Mucosa of rectum (tissue), 2 donors: ENCODE measurements around the gene STK39.

ENCODE experiments used
- H3K27ac ChIP-seq, 2 donors: one replicate each; pipeline ENCODE4 v1.7.0; 2013; ENCODE audit warnings: inconsistent platforms in 2 of 2, low read depth in 2 of 2, low read length in 2 of 2
- H3K27me3 ChIP-seq, 2 donors: one replicate each; pipeline ENCODE4 v1.7.0; 2013; ENCODE audit warnings: low read length in 2 of 2; ENCODE audit not compliant: control insufficient read depth in 2 of 2, insufficient read depth in 2 of 2
- H3K36me3 ChIP-seq, 2 donors: one replicate each; pipeline ENCODE4 v1.7.0; 2013; ENCODE audit warnings: low read length in 2 of 2; ENCODE audit not compliant: control insufficient read depth in 2 of 2, insufficient read depth in 2 of 2
- H3K4me1 ChIP-seq, 2 donors: one replicate each; pipeline ENCODE4 v1.7.0; 2013; ENCODE audit warnings: low read length in 2 of 2, mild to moderate bottlenecking in 1 of 2; ENCODE audit not compliant: control insufficient read depth in 2 of 2, insufficient read depth in 2 of 2
- H3K4me3 ChIP-seq, 2 donors: one replicate each; pipeline ENCODE4 v1.7.0; 2013; ENCODE audit warnings: low read length in 2 of 2
- H3K9ac ChIP-seq, 2 donors: one replicate each; pipeline ENCODE4 v1.7.0; 2013; ENCODE audit warnings: low read length in 2 of 2, low read depth in 1 of 2, mild to moderate bottlenecking in 1 of 2
- H3K9me3 ChIP-seq, 2 donors: one replicate each; pipeline ENCODE4 v1.7.0; 2013; ENCODE audit warnings: low read length in 2 of 2; ENCODE audit not compliant: control insufficient read depth in 2 of 2
- donor health status: healthy.
- donor health status: Normal muscosa, but diverticular disease.

The STK39 gene

DNA sequence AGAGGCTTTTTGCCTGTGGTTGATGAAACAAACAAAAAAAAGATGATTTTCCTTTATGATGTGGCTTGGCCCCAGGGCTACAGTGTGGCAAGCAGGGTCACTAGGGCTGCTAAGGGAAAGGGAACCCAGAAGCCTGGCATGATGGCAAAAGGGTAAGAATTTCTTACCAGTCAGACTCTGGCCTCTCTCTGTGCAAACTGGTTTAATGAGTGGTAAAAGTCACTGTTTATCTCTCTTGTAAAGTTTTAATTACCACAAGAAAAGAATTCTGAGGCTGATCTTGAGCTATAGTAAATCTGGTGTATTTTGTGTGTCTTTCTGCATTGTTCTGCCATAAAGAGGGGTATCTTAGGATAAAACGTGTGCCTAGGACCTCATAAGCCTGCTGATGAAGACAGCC is 275.4 kb downstream of the STK39 start:
- peaks cover 0 to 6% of the 10 kb centered on the region in 2 donors for H3K4me1 ChIP-seq
- H3K27ac ChIP-seq, result no peak overlapping the region
- H3K27me3 ChIP-seq, result no peaks in the 10 kb centered on the region
- no peak overlapping the region for H3K4me3 ChIP-seq
- no peak overlapping the region for H3K9ac ChIP-seq
- H3K9me3 ChIP-seq, result no peaks in the 10 kb centered on the region
- no peaks in the 10 kb centered on the region for H3K36me3 ChIP-seq

- Histone ChIP-seq H3K27ac (no peak overlapping the region), H3K27me3 (no peaks in the 10 kb centered on the region), H3K36me3 (peaks cover 0 to 14% of the 10 kb centered on the region in 2 donors), H3K9me3 (no peaks in the 10 kb centered on the region), H3K9ac (no peak overlapping the region), H3K4me1 (peaks cover 0 to 6% of the 10 kb centered on the region in 2 donors), H3K4me3 (no peak overlapping the region)
Observed at GRCh38 chr2:167966937-167967913, 280.2 kb downstream of the STK39 start.

DNA sequence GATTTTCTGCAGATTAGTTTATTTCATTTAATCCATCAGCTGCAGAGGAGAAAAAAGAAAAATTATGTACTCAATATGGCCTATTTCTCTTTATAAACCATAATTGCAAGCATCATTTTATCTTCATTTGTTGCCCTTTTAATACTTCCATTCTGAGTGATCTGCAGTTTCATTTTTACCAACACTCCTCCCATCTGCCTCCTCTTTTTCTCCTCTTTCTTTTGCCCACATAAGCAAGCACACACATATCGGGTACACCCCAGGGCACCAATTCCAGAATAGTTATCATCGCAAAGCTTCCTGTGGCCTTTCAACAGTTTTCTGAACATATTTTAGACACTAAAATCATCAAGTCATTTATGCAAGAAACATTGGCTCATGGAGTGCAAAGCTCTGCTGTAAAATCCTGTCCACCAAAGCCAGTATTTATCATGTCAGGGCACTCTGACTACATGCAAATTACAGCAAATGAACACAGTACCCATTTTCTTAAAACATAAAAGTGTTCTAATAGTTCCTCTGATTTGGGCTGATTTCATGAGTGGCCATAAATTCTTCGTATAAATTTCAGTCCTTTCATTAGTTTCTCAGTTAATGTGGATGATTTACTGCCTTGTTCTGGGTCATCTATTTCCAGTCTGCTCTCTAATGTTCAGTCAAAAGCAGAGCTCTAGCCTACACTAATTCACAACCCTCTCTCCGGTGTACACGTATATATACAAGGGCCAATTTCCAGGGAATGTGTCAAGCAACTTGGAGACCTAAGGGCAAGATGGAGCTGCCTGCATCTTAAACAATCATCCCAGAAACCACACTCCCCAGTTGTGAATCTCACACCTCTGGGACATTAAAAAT is 281.3 kb downstream of the STK39 start:
- Histone ChIP-seq H3K9ac (no peak overlapping the region), H3K4me1 (peaks cover 0 to 2% of the 10 kb centered on the region in 2 donors), H3K4me3 (no peak overlapping the region), H3K9me3 (no peaks in the 10 kb centered on the region), H3K27me3 (no peaks in the 10 kb centered on the region), H3K27ac (no peak overlapping the region), H3K36me3 (peaks cover 0 to 14% of the 10 kb centered on the region in 2 donors)

DNA sequence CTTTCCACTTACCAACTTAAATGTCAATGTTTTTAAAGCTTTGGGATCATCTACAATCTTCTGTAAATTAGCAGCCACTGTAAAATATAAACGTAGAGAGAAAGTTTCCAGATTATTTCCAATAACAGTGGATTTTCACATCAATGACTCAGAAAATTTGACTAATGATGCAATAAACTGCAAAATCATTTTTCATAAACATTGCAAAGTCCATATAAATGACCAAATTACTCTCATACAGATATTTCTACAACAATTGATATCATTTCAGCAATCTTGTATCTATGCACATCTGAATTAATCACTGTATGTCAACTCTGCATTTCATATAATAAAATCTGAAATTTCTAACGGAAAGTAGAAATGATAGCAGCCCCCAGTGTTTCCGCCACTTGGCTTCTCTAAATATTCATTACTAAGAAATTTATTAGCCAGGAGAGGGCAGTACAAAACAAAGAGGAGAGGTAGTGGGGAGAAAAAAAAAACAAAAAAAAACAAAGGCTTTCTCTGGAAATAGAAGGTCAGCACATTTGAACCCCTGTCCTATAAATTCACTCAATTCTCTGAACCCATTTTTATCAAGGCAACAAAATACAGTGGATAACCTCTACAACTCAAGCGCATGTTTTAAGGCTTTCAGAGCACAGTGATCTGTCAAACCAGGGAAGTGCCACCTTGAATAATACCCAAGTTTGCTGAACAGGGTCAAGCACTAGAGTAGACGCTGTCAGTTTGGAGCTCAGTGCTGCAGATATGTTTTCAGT is 282.6 kb downstream of the STK39 start:
- Histone ChIP-seq H3K27ac (no peak overlapping the region), H3K9me3 (no peaks in the 10 kb centered on the region), H3K27me3 (no peaks in the 10 kb centered on the region), H3K36me3 (peaks cover 2 to 14% of the 10 kb centered on the region in 2 donors), H3K4me1 (peaks cover 0 to 2% of the 10 kb centered on the region in 2 donors), H3K9ac (no peak overlapping the region), H3K4me3 (no peak overlapping the region)

GRCh38 chr2:167963899-167964649 is 283.3 kb downstream of the STK39 start:
- no peaks in the 10 kb centered on the region for H3K27me3 ChIP-seq
- no peak overlapping the region for H3K27ac ChIP-seq
- no peak overlapping the region for H3K4me3 ChIP-seq
- H3K4me1 ChIP-seq, result peaks cover 0 to 2% of the 10 kb centered on the region in 2 donors
- peaks cover 2 to 14% of the 10 kb centered on the region in 2 donors for H3K36me3 ChIP-seq
- H3K9me3 ChIP-seq, result no peaks in the 10 kb centered on the region
- H3K9ac ChIP-seq, result no peak overlapping the region

DNA sequence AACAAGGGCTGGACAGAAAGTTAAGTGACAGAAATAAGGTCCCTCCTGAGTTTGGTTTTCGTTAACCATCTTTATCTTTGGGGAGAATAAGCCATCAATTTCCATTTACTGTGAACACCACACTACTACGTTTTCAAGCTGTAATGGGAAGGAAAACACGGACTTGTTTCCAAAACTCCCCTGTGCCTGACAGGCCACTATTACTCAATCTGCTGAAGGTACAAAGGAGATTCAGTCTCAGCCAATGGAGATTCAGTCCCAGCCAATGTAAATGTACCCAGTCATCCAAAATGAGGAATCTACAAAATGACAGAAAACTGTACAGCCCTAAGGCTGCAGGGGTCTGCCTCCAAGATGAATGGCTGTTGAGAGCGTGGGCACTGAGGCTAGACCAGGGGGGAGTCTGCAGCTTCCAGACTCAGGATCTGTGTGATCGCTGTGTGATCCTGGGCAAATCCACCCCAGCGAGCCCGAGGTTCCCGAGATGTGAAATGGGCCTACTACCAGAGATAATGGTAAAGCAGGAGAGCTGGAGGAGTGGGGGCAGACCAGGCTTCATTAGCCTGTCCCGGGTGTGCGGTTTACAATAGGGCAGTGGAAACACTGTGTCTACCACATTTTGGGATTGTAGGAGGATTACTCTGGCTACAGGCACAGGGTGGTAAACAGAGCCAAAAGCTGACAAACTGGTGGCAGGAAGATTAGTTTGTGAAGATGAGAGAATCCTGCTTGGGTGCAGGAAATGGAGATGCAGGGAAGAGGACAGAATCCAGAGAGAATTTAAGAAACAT is 284.8 kb downstream of the STK39 start:
- H3K27me3 ChIP-seq, result no peaks in the 10 kb centered on the region
- H3K9me3 ChIP-seq, result no peaks in the 10 kb centered on the region
- H3K27ac ChIP-seq, result no peak overlapping the region
- no peak overlapping the region for H3K9ac ChIP-seq
- H3K36me3 ChIP-seq, result peaks cover 2 to 16% of the 10 kb centered on the region in 2 donors
- H3K4me3 ChIP-seq, result no peak overlapping the region
- peaks cover 0 to 2% of the 10 kb centered on the region in 2 donors for H3K4me1 ChIP-seq

GRCh38 chr2:167961536-167962048 is 285.8 kb downstream of the STK39 start:
- no peaks in the 10 kb centered on the region for H3K4me1 ChIP-seq
- H3K27me3 ChIP-seq, result no peaks in the 10 kb centered on the region
- H3K4me3 ChIP-seq, result no peak overlapping the region
- H3K36me3 ChIP-seq, result peaks cover 4 to 17% of the 10 kb centered on the region in 2 donors
- H3K9me3 ChIP-seq, result no peaks in the 10 kb centered on the region
- H3K27ac ChIP-seq, result no peak overlapping the region
- no peak overlapping the region for H3K9ac ChIP-seq

- Histone ChIP-seq H3K4me3 (no peak overlapping the region), H3K9ac (no peak overlapping the region), H3K27ac (no peak overlapping the region), H3K4me1 (no peaks in the 10 kb centered on the region), H3K27me3 (no peaks in the 10 kb centered on the region), H3K9me3 (no peaks in the 10 kb centered on the region), H3K36me3 (peaks cover 4 to 17% of the 10 kb centered on the region in 2 donors)
Observed at GRCh38 chr2:167960089-167960747, 287.2 kb downstream of the STK39 start.
